ENCODE measurements around the gene BLVRB.
"Not testable (repeated sequence)": the region's sequence is repeated elsewhere in the genome, so short reads cannot be mapped to it uniquely, and the experiment has no call there.

The BLVRB gene

GRCh38 chr19:40475878-40476644 lies 10.5 kb upstream of the BLVRB start:
- DNase-seq, result not testable (repeated sequence)

- DNase-seq, result no peak
Measured at GRCh38 chr19:40474737-40475136, 9.2 kb upstream of the BLVRB start.

GRCh38 chr19:40472516-40472915 lies 7.0 kb upstream of the BLVRB start:
- DNase-seq, result no peak

- DNase-seq, result no peak
Measured at GRCh38 chr19:40471111-40471510, 5.6 kb upstream of the BLVRB start.

DNA sequence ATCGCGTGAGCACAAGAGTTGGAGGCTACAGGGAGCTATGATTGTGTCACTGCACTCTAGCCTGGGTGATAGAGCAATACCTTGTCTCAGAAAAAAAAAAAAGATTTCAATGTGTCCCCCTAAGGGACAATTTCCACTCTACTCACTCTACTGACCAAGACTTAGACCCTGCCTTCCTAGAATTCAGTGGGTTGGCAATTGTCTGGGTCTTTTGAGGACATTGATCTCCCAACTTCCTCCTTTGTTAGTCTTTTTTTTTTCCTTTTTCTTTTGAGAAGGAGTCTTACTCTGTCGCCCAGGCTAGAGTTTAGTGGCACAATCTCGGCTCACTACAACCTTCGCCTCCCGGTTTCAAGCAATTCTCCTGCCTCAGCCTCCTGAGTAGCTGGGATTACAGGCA lies 3.5 kb upstream of the BLVRB start:
- no peak for DNase-seq

DNA sequence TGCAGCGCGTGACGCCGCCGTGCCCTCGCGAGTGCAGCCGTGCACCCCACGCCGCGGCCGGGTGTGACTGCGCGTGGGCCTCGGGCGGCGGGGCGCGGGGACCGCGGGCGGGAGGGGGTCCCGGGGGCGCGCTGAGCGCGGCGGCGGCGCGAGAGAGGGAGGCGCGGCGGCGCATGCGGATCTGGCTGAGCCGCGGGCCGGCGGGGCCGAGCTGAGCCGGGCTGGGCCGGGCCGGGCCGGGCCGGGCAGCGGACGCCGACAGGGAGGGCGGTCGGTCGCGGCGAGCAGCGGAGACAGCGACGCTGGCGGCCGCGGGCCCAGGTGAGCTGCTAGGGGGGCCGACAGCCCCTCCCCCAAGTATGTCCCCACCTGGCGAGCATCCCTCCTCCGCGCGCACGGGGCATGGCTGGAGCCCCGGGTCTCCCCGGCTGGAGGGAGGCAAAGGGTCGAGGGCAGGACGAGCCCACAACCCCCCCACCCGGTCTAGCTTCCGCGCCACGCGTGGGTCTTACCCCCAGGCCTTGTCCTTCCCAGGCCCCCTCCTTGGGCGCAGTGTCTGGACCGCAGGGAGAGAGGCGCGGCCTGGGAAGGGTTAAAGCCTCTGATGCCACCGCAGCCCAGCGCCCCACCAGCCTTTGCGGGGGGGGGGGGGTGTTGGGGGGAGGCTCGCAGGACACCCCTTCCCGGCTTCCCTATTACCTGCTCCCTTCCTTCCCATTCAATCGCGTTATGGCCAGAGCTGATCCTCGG lies 1.6 kb upstream of the BLVRB start, which contains the start of gene SPTBN4:
SPTBN4 (plus strand) TSS at position 17 of the 750 bp plus-strand sequence. CDS start 5,621 bp downstream, outside the sequence.
- no peak for DNase-seq

DNA sequence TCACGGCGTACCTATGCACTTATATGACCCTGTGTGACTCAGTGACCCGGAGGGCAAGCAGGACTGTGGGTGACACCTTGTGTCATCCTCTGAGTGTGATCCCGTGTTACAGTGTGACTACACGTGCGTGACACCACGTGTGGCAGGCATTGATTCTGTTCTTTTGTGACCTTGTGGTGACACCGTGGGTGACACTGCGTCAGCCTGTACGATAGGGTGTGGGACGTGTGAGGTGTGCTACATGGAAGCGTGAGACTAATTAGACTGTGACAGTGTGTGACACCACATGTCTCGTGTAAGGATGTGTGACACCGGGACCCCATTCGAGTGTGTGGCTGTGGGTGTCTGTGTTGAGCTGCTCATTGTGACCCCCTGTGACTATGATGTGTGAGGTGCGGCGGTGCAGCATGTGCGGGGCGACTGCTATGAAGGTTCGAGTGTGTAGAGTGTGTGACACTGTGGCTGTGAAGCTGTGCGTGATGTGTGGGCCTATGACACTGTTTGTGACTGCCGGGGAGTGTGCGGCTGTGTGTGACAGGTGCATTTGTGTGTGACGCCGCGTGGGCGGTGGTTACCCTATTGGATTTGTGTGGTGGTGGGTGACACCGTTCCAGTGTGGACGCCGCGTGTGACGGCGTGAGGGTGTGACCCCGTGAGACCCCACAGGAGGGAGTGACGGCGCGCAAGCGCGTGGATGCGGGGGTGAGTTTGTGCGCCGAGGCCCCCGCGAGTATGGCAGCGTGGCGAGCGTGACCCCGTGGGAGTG lies 857 bp upstream of the BLVRB start:
- no peak for DNase-seq

GRCh38 chr19:40465025-40465556 lies 454 bp downstream of the BLVRB start:
- DNase-seq, result no peak

GRCh38 chr19:40464059-40465024 lies 1.2 kb downstream of the BLVRB start:
- DNase-seq, result peak; percentile 64

DNA sequence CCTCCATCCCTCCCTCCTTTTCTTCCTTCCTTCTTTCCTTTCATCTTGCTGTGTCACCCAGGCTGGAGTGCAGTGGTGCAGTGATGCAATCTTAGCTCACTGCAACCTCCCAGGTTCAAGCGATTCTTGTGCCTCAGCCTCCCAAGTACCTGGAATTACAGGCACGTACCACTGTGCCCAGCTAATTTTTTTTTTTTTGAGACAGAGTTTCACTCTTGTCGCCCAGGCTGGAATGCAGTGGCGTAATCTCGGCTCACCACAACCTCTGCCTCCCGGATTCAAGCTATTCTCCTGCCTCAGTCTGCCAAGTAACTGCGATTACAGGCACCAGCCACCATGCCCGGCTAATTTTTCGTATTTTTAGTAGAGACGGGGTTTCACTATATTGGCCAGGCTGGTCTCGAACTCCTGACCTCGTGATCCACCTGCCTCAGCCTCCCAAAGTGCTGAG lies 1.9 kb downstream of the BLVRB start:
- not testable (repeated sequence) for DNase-seq

DNA sequence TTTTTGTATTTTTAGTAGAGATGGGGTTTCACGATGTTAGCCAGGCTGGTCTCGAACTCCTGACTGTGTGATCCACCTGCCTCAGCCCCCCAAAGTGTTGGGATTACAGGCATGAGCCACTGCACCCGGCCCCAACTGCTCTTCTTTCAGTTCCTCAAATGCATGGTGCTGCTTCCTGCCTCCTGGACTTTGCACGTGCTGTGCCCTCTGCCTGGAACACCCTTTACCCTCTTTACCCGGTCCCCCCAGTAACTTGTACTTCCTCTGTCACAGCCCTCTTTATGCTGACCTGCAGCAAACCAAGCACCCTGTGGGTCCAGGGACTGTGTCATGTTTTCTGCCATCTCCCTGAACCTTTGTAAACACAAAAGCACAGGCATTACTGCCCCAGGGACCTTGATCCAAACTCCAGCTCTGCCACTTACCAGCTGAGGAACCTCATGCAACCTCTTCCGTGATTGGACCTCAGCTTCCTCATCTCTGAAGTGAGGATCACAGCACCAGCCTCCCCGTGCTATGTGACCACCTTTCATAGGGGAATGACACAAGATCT lies 3.8 kb downstream of the BLVRB start:
- DNase-seq, result no peak

DNA sequence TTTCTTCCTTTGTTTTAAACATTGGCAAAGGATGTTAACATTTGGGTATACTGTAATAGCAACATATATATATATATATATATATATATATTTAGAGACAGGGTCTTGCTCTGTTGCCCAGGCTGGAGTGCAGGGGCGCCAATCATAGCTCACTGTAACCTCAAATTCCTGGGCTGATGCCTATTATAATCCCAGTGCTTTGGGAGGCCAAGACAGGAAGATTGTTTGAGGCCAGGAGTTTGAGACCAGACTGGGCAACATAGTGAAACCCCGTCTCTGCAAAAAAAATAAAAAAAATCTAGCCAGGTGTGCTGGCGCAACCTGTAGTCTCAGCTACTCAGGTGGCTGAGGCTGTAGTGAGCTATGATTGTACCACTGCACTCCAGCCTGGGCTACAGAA lies 5.4 kb downstream of the BLVRB start:
- no peak for DNase-seq

DNA sequence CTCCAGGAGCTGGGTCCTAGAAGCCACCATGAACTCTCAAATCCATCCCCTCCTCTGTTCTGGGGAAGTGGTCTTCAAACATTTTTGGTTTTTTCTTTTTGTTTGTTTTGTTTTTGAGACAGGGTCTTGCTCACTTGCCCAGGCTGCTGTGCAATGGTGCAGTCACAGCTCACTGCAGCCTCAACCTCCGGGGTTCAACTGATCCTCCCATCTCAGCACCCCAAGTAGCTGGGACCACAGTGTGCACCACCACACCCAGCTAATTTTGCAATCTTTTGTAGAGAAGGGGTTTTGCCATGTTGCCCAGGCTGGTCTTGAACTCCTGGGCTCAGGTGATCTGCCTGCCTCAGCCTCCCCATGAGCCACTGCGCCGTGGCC lies 7.0 kb downstream of the BLVRB start:
- no peak for DNase-seq

DNA sequence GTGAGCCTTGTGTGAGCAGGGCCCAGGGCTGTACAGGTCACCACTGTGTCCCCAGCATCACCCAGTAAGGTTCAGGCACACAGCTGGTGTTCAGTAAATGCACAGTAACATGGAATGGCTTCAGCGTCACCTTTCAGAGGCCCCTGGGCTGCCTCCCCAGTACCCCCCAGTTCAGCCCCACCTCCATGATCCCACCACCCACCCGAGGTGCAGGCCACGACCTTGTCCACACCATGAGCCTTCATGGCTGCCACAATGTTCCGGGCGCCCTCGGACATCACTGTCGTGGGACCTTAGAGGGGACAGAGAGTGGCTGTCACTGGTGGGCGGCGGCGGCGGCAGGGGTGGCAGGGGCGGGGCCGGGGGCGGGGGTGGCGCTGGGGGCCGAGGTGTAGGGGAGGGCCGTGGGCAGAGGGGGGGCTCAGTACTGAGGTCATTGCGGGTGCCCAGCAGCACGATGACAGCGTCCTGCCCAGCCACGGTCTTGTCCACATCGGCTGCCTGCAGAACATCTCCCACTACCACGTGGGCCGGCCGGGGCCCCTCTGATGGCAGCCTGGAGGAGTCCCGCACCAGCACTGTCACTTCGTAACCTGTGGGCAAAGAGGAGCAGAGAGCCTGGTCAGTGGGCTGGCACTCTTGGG lies 7.5 kb downstream of the BLVRB start:
- DNase-seq, result no peak

DNA sequence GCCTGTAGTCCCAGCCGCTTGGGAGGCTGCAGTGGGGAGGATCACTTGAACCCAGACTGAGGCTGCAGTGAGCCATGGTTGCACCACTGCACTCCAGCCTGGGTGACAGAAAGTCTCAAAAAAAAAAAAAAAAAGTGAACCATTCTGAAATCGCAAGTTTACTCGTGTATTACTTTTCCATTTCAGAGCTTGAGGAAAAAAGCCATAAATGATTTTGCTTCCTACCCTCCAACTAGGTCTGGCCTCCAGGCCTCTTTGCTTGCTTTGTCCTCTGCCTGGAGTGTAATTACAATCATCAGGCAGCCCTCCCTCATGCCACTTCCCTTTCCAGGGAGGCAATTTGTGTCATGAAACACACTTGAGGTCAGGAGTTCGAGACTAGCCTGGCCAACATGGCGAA lies 8.5 kb downstream of the BLVRB start:
- DNase-seq, result no peak

DNA sequence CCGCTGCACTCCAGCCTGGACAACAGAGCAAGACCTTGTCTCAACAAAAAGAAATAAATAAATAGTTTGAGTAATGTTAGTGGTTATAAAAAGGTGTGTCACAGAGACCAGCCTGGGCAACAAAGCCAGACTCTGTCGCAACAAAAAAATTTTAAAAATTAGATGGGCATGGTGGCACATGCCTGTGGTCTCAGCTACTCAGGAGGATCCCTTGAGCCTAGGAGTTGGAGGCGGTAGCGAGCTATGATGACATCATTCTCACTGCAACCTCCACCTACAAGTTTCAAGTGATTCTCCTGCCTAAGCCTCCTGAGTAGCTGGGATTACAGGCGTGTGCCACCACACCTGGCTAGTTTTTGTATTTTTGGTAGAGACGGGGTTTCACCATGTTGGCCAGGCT lies 11.6 kb downstream of the BLVRB start:
- not testable (repeated sequence) for DNase-seq

- no peak for DNase-seq
Measured at GRCh38 chr19:40453151-40453735, 12.3 kb downstream of the BLVRB start.

DNA sequence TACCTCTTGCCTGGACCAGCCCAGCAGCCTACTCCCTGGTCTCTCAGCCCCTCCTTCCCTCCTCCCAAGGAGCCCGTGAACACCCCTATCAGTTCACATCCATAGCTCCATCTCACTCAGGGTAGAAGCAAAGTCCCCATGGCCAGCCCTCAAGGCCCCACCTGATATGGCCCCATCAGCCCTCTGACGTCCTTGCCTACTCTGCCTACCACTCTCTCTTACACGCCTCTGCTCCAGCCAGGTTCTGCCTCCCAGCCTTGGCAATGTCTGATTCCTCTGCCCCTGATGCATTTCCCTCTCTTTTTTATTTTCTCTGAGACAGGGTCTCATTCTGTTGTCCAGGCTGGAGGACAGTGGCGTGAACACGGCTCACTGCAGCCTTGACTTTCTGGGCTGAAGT lies 13.5 kb downstream of the BLVRB start:
- DNase-seq, result no peak

DNA sequence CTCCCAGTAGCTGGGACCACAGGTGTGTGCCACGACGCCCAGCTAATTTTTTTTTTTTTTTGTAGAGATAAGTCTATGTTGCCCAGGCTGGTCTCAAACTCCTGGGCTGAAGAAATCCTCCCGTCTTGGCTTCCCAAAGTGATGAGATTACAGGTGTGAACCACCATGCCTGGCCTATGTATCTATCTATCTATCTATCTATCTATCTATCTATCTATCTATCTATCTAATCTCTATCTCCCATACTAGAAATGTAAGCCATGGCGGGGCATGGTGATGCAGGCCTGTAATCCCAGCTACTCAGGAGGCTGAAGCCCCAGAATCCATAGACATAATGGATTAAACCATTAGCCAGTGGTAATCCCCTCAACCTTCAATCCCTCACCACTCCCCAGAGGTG lies 14.9 kb downstream of the BLVRB start:
- no peak for DNase-seq

DNA sequence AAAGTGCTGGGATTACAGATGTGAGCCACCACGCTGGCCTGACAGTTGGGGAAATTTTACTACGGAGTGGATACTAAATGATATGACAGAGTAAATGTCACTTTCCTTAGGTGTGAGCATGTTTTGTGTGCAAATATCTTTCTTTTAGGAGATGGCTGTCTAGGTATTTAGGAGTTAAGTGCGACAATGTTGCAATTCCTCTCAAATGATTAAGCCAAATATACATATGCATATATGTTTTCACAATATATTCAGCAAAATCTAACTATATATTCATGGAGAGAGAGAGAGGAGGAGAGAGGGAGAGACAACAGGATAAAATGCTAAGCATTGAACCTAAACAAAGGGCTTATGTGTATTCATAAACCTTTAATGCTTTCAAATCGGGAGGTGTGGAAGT lies 16.0 kb downstream of the BLVRB start:
- no peak for DNase-seq

Measured in NCI-H526 treated with DMSO at 0.1 percent for 48 hours (cell line).